Sigmoid colon (tissue), 7 donors: ENCODE measurements around the gene C19orf44. TPM values are rescaled to one million over a fixed set of nuclear protein-coding genes. Genes with fewer than 3 reads are reported as not detected.

Experiments used
- DNase-seq: peaks from one replicate; pipeline ENCODE4 v3.0.0-alpha.2; 2019
- H3K27ac ChIP-seq, 4 donors: fragments of 200-600 bp; sonication (generic); one replicate each; pipeline ENCODE4 v1.5.1; 2016 to 2019; ENCODE audit warnings: mild to moderate bottlenecking in 1 of 4
- H3K27me3 ChIP-seq, 3 donors: fragments of 200-600 bp; sonication (generic); one replicate each; pipeline ENCODE4 v1.5.1; 2019; ENCODE audit warnings: mild to moderate bottlenecking in 1 of 3
- H3K36me3 ChIP-seq, 4 donors: fragments of 200-600 bp; sonication (generic); one replicate each; pipeline ENCODE4 v1.5.1; 2016 to 2019
- H3K4me1 ChIP-seq, 4 donors: fragments of 200-600 bp; sonication (generic); one replicate each; pipeline ENCODE4 v1.5.1; 2017 to 2019
- H3K4me3 ChIP-seq, 4 donors: fragments of 200-600 bp; sonication (generic); one replicate each; pipeline ENCODE4 v1.5.1; 2017 to 2019; ENCODE audit warnings: mild to moderate bottlenecking in 2 of 4, moderate library complexity in 1 of 4
- H3K9me3 ChIP-seq, 4 donors: fragments of 200-600 bp in 3 of 4; sonication (generic) in 3 of 4; one replicate each; pipeline versions ENCODE4 v1.5.1 to v1.6.1; 2013 to 2019
- EP300 ChIP-seq, 4 donors: sonication (generic); formaldehyde crosslinking; IDR thresholded peaks; one replicate each; pipeline ENCODE4 v1.6.1; 2017; ENCODE audit warnings: antibody characterized with exemption in 4 of 4
- POLR2A ChIP-seq, 2 donors: fragments of 450-650 bp; IDR thresholded peaks; one replicate each; pipeline ENCODE4 v1.6.1; 2016; ENCODE audit warnings: antibody characterized with exemption in 2 of 2, mild to moderate bottlenecking in 2 of 2, moderate library complexity in 2 of 2
- POLR2AphosphoS5 ChIP-seq, 4 donors: sonication (generic); formaldehyde crosslinking; IDR thresholded peaks; one replicate each; pipeline ENCODE4 v1.6.1; 2017; ENCODE audit warnings: antibody characterized with exemption in 4 of 4
- WGBS, 2 donors: extraction: QIAGEN DNeasy Blood & Tissue Kit; methylation state at CpG; one replicate each; pipeline ENCODE4 v1.1.7; 2013; 5-methylcytosine and 5-hydroxymethylcytosine counted together
- intact Hi-C: fragments of 100-400 bp; cut with DNase I; formaldehyde crosslinking; loops from one replicate; pipeline ENCODE4 v1.15.1; 2023
- polyA plus RNA-seq, 3 donors: library from polyadenylated mRNA; stranded (reverse); fragments of 200-250 nt; gene quantifications; one replicate each; pipeline ENCODE4 v1.2.3, GENCODE V29; 2013
- total RNA-seq, 4 donors: library from RNA; depleted of rRNA; stranded (reverse); fragments of >200 nt; gene quantifications; one replicate each; pipeline ENCODE4 v1.1.0, GENCODE V29; 2016
- TF ChIP-seq, protein P1 (sequence below), 4 experiments: fragments of 450-650 bp in 3 of 4; fragments of 200-600 bp in 1 of 4; IDR thresholded peaks; one replicate each; pipeline ENCODE4 v1.5.1; 2016 to 2019; ENCODE audit warnings: antibody characterized with exemption in 4 of 4, mild to moderate bottlenecking in 3 of 4, moderate library complexity in 2 of 4
- donor health status: healthy with polysubstance abuse.
- donor health status: Bipolar disorder and iron deficiency.
- donor health status: healthy.

C19orf44 gene
- total and polyA plus RNA-seq, 7 donors = 1.8 to 10.0 (median 3.8) TPM

DNA sequence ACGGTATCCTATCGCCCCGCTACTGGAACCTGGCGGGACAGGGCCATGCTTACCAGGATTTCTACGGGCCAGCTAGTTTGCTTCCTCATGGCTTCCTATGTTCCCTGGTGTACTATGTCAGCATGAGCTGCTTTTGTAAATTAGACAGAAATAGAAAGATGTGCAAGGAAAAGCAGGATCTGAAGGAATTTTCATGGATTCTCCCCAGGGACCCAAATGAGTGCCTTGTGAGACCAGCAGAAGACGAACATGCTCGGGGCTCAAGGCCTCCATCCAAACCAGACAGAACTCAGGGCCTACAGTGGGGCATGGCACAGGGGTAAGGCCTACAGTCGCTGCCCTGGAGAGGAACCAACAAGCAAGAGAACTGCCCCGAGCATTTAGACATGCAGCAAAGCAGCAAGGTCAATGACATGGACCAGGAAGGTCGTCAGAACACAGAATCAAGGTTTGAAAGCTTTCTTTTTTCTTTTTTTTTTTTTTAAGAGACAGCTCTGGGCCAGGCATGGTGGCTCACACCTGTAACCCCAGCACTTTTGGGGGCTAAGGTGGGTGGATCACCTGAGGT lies 41.8 kb upstream of the C19orf44 start:
- TF ChIP-seq, protein P1, sequence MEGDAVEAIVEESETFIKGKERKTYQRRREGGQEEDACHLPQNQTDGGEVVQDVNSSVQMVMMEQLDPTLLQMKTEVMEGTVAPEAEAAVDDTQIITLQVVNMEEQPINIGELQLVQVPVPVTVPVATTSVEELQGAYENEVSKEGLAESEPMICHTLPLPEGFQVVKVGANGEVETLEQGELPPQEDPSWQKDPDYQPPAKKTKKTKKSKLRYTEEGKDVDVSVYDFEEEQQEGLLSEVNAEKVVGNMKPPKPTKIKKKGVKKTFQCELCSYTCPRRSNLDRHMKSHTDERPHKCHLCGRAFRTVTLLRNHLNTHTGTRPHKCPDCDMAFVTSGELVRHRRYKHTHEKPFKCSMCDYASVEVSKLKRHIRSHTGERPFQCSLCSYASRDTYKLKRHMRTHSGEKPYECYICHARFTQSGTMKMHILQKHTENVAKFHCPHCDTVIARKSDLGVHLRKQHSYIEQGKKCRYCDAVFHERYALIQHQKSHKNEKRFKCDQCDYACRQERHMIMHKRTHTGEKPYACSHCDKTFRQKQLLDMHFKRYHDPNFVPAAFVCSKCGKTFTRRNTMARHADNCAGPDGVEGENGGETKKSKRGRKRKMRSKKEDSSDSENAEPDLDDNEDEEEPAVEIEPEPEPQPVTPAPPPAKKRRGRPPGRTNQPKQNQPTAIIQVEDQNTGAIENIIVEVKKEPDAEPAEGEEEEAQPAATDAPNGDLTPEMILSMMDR (IDR thresholded peaks at IDR 0.05) = no peak
- no peak for TF ChIP-seq POLR2A (IDR thresholded peaks at IDR 0.05)
- no peak for TF ChIP-seq POLR2AphosphoS5 (IDR thresholded peaks at IDR 0.05)
- TF ChIP-seq EP300 (IDR thresholded peaks at IDR 0.05) = no peak
- DNase-seq = no peak
- Histone ChIP-seq H3K27me3 (no peaks in the 10 kb centered on the region), H3K9me3 (no peaks in the 10 kb centered on the region), H3K36me3 (no peaks in the 10 kb centered on the region), H3K27ac (peak overlapping the region; percentile 4 to 38 (median 12)), H3K4me3 (no peak overlapping the region), H3K4me1 (peaks cover 2 to 41% (median 34%) of the 10 kb centered on the region in 4 donors)
- intact Hi-C loops = no loop called here
- 79 to 86% methylated on average over 10 of the region's 10 CpGs for WGBS, 2 donors

DNA sequence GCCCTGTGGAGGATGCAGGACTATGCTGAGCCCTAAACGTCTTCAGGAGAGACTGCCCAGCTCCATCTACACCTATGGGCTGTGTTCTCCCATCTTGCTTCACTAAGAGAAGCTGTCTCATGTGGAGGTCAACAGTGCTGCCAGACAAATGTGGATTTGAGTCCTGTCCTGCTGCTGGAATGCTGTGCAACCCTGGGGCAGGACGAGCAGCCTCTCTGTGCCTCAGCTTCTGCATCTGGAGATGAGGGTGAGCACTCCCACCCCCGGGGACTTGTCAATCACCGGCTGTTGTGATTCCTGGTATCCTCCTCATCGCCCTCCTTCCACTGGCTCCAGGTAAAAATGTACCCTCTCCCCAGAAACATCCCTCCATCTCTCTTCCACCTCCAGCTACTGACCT lies 40.7 kb upstream of the C19orf44 start:
- WGBS, 2 donors = 91 to 92% methylated on average over 5 of the region's 5 CpGs
- TF ChIP-seq, protein P1 (IDR thresholded peaks at IDR 0.05) = no peak
- no peak for TF ChIP-seq POLR2AphosphoS5 (IDR thresholded peaks at IDR 0.05)
- no peak for TF ChIP-seq POLR2A (IDR thresholded peaks at IDR 0.05)
- no peak for TF ChIP-seq EP300 (IDR thresholded peaks at IDR 0.05)
- intact Hi-C loops = no loop called here
- Histone ChIP-seq H3K27ac (no peak overlapping the region), H3K4me3 (no peak overlapping the region), H3K36me3 (no peaks in the 10 kb centered on the region), H3K27me3 (no peaks in the 10 kb centered on the region), H3K9me3 (no peaks in the 10 kb centered on the region), H3K4me1 (peaks cover 2 to 41% (median 34%) of the 10 kb centered on the region in 4 donors)
- DNase-seq = no peak

DNA sequence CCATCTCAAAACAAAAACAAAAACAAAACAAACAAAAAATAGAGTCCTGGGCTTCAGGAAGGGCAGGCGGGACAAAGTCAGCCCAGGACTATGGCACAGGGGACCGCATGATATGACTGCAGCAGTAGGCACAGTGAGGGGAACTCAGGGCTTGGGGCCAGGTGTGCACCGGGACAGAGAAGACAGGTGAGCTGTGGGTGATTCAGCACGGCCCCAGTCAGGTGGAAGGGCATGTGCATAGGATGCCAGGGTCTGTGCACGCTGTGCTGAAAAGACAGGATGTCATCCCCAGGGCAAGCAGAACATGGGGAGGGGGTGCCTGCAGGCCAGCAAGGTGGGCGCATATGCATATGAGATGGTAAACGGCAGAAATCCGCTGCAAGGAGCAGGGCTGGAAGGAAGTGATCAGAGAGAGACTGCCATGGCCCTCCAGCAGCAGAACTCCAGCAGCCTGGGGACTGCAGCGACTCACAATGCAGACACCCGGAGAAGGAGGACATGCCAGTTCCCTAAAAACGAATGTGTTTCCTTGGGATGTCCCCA lies 39.5 kb upstream of the C19orf44 start:
- no peak for DNase-seq
- Histone ChIP-seq H3K27ac (peak overlapping the region; percentile 13 to 65 (median 60)), H3K4me3 (peak overlapping the region in 1 of 4 donors; percentile 23), H3K27me3 (no peaks in the 10 kb centered on the region), H3K4me1 (peaks cover 2 to 45% (median 38%) of the 10 kb centered on the region in 4 donors), H3K36me3 (no peaks in the 10 kb centered on the region), H3K9me3 (no peaks in the 10 kb centered on the region)
- 61 to 80% methylated on average over 11 of the region's 11 CpGs for WGBS, 2 donors
- intact Hi-C loops = no loop called here
- TF ChIP-seq, protein P1 (IDR thresholded peaks at IDR 0.05) = no peak
- TF ChIP-seq EP300 (IDR thresholded peaks at IDR 0.05) = no peak
- TF ChIP-seq POLR2AphosphoS5 (IDR thresholded peaks at IDR 0.05) = no peak
- TF ChIP-seq POLR2A (IDR thresholded peaks at IDR 0.05) = no peak

DNA sequence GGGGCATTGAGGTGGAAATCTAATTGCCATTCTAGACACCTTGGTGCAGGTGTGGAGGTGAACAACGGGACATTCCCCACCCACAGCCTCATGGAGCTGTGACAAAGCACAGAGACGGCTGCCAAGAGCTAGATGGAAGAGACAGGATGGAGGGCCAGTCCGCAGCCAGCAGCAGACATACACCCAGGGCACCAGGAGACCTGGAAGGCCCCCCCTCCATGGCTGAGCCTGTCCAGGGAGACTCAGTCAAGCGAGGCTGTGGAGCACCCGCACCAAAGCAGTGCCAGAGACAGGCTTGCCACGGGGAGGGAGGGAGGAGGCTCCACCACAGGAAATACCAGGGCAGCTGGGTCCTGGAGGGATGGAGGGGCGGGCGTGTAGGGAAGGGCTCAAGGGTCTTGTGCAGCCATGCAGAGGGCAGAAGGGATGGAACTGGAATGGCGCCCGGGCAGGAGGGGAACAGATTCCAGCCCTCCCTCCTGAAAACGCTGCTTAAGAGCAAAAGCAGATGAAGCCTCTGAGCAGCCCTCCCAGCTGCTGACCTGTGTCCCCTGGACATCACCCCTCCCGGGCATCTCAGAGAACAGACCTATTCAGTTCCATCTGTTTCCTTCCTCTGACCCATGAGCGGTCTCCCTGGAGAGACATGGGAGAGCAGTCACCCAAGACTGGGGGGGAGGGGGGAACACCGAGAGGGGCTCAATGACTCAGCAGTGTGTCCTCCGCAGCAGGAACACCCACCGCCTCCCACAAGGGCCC lies 38.8 kb upstream of the C19orf44 start:
- WGBS, 2 donors = 26 to 58% methylated on average over 16 of the region's 16 CpGs
- peaks cover 2 to 51% (median 41%) of the 10 kb centered on the region in 4 donors for H3K4me1 ChIP-seq
- intact Hi-C loops = no loop called here
- no peaks in the 10 kb centered on the region for H3K36me3 ChIP-seq
- TF ChIP-seq EP300 (IDR thresholded peaks at IDR 0.05) = no peak
- TF ChIP-seq POLR2A (IDR thresholded peaks at IDR 0.05) = no peak
- TF ChIP-seq, protein P1 (IDR thresholded peaks at IDR 0.05) = no peak
- no peak for TF ChIP-seq POLR2AphosphoS5 (IDR thresholded peaks at IDR 0.05)
- peak overlapping the region; percentile 58 to 71 (median 64) for H3K27ac ChIP-seq
- H3K27me3 ChIP-seq = no peaks in the 10 kb centered on the region
- H3K4me3 ChIP-seq = peak overlapping the region in 1 of 4 donors; percentile 23
- H3K9me3 ChIP-seq = no peaks in the 10 kb centered on the region
- DNase-seq = peak; percentile 78
